Stimulated activated CD8-positive, alpha-beta memory T cell treated with anti-CD3 and anti-CD28 coated beads, Interleukin-12 subunit alpha, Interleukin-12 subunit beta, amount 100 ng/mL, for 24 hours (primary cell): ENCODE data around the gene PLCD1.
A peak's percentile ranks its signal among the peaks of the same experiment; 100 is the strongest.
"Not testable (repeated sequence)": the region's sequence is repeated elsewhere in the genome, so short reads cannot be mapped to it uniquely, and the experiment has no call there.

Experiments used
- DNase-seq: peaks from one replicate; pipeline ENCODE4 v3.0.0-alpha.2; 2020; ENCODE audit errors: extremely low read depth

The PLCD1 gene

GRCh38 chr3:38000242-38000916, 29.1 kb downstream of the PLCD1 start:
- no peak for DNase-seq

- DNase-seq: no peak
Measured at GRCh38 chr3:37999836-38000235, 29.6 kb downstream of the PLCD1 start.

GRCh38 chr3:37997791-37998370, 31.6 kb downstream of the PLCD1 start:
- no peak for DNase-seq

- no peak for DNase-seq
Measured at GRCh38 chr3:37997342-37997741, 32.1 kb downstream of the PLCD1 start.

- DNase-seq: peak; percentile 49
Measured at GRCh38 chr3:37996785-37997301, 32.6 kb downstream of the PLCD1 start.

GRCh38 chr3:37995652-37996641, 33.5 kb downstream of the PLCD1 start:
- DNase-seq: no peak

- no peak for DNase-seq
Measured at GRCh38 chr3:37994639-37994972, 34.8 kb downstream of the PLCD1 start.

- DNase-seq: peak; percentile 45
Measured at GRCh38 chr3:37993820-37994638, 35.4 kb downstream of the PLCD1 start.

- no peak for DNase-seq
Measured at GRCh38 chr3:37993460-37993819, 36.0 kb downstream of the PLCD1 start.

- DNase-seq: no peak
Measured at GRCh38 chr3:37993067-37993455, 36.4 kb downstream of the PLCD1 start.

- no peak for DNase-seq
Measured at GRCh38 chr3:37992271-37993066, 37.0 kb downstream of the PLCD1 start.

- no peak for DNase-seq
Measured at GRCh38 chr3:37991823-37992222, 37.6 kb downstream of the PLCD1 start.

- no peak for DNase-seq
Measured at GRCh38 chr3:37991109-37991508, 38.3 kb downstream of the PLCD1 start.

- DNase-seq: no peak
Measured at GRCh38 chr3:37990527-37990926, 38.9 kb downstream of the PLCD1 start, which contains the start of gene VILL. Gene VILL, plus strand, starts transcription at chr3:37990786. Its CDS starts 2,887 bp downstream, at chr3:37993673.

- DNase-seq: no peak
Measured at GRCh38 chr3:37989821-37990480, 39.5 kb downstream of the PLCD1 start.

- DNase-seq: no peak
Measured at GRCh38 chr3:37988931-37989525, 40.4 kb downstream of the PLCD1 start.

- not testable (repeated sequence) for DNase-seq
Measured at GRCh38 chr3:37988376-37988775, 41.1 kb downstream of the PLCD1 start.

GRCh38 chr3:37987751-37988179, 41.7 kb downstream of the PLCD1 start:
- DNase-seq: no peak

- DNase-seq: no peak
Measured at GRCh38 chr3:37987315-37987697, 42.1 kb downstream of the PLCD1 start.
